Measurements from ENCODE around the gene ZC3H12D. TPM values are rescaled to one million over a fixed set of nuclear protein-coding genes. Genes with fewer than 3 reads are reported as not detected.

Gene ZC3H12D
- total RNA-seq, 4 donors from 2014 or later: 0.78 to 1.4 (median 0.99) TPM

DNA sequence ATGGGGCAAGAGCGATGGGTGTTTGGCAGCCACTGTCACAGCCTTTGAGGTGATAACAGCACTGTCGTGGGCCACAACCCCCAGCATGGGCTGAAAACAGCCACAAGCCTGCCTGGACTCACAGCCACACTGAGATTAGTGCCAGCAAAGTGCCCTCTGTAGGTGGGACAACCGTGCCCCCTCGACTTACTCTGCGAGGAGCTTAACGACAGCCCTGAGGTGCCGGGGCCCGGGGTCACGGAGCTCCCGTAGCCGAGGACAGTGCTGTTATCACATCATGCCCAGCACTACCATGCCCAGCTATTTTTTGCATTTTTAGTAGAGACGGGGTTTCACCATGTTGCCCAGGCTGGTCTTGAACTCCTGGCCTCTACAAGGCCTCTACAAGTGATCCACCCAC lies 48.2 kb downstream of the ZC3H12D start:
- intact Hi-C loops (cut with DNase I): no loop called here
- 95 to 96% methylated on average over 11 to 12 of the region's 12 CpGs for WGBS, 2 donors
- H3K4me3 ChIP-seq (replicated peaks in 1 of 3): no peak overlapping the region
- TF ChIP-seq, protein P1, sequence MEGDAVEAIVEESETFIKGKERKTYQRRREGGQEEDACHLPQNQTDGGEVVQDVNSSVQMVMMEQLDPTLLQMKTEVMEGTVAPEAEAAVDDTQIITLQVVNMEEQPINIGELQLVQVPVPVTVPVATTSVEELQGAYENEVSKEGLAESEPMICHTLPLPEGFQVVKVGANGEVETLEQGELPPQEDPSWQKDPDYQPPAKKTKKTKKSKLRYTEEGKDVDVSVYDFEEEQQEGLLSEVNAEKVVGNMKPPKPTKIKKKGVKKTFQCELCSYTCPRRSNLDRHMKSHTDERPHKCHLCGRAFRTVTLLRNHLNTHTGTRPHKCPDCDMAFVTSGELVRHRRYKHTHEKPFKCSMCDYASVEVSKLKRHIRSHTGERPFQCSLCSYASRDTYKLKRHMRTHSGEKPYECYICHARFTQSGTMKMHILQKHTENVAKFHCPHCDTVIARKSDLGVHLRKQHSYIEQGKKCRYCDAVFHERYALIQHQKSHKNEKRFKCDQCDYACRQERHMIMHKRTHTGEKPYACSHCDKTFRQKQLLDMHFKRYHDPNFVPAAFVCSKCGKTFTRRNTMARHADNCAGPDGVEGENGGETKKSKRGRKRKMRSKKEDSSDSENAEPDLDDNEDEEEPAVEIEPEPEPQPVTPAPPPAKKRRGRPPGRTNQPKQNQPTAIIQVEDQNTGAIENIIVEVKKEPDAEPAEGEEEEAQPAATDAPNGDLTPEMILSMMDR (IDR thresholded peaks at IDR 0.05): no peak
- TF ChIP-seq POLR2A (IDR thresholded peaks at IDR 0.05): no peak
- no peaks in the 10 kb centered on the region for H3K9me3 ChIP-seq
- no peaks in the 10 kb centered on the region for H3K27me3 ChIP-seq
- H3K27ac ChIP-seq: no peak overlapping the region
- H3K4me1 ChIP-seq: no peaks in the 10 kb centered on the region
- no peak for DNase-seq
- H3K36me3 ChIP-seq: no peaks in the 10 kb centered on the region

- no peaks in the 10 kb centered on the region for H3K36me3 ChIP-seq
- intact Hi-C loops (cut with DNase I): no loop called here
- H3K4me1 ChIP-seq: no peaks in the 10 kb centered on the region
- no peak for DNase-seq
- TF ChIP-seq, protein P1 (IDR thresholded peaks at IDR 0.05): no peak
- TF ChIP-seq POLR2A (IDR thresholded peaks at IDR 0.05): no peak
- no peak overlapping the region for H3K4me3 ChIP-seq (replicated peaks in 1 of 3)
- 84 to 94% methylated on average over 11 of the region's 13 CpGs for WGBS, 2 donors
- no peak overlapping the region for H3K27ac ChIP-seq
- H3K9me3 ChIP-seq: no peaks in the 10 kb centered on the region
- H3K27me3 ChIP-seq: no peaks in the 10 kb centered on the region
These were observed 48.8 kb downstream of the ZC3H12D start for GRCh38 chr6:149435919-149436586.

- TF ChIP-seq, protein P1 (IDR thresholded peaks at IDR 0.05): no peak
- no peak for TF ChIP-seq POLR2A (IDR thresholded peaks at IDR 0.05)
- H3K4me3 ChIP-seq (replicated peaks in 1 of 3): no peak overlapping the region
- no peak overlapping the region for H3K27ac ChIP-seq
- no peaks in the 10 kb centered on the region for H3K4me1 ChIP-seq
- 74 to 75% methylated on average over 1 of the region's 1 CpG for WGBS, 2 donors
- intact Hi-C loops (cut with DNase I): loop anchor here (5.0 kb wide), 1 partner anchor 407 kb away; no protein-coding TSS in a partner anchor
- no peaks in the 10 kb centered on the region for H3K27me3 ChIP-seq
- DNase-seq: no peak
- H3K9me3 ChIP-seq: no peaks in the 10 kb centered on the region
- H3K36me3 ChIP-seq: no peaks in the 10 kb centered on the region
These were observed 50.9 kb downstream of the ZC3H12D start for GRCh38 chr6:149433881-149434280.

DNA sequence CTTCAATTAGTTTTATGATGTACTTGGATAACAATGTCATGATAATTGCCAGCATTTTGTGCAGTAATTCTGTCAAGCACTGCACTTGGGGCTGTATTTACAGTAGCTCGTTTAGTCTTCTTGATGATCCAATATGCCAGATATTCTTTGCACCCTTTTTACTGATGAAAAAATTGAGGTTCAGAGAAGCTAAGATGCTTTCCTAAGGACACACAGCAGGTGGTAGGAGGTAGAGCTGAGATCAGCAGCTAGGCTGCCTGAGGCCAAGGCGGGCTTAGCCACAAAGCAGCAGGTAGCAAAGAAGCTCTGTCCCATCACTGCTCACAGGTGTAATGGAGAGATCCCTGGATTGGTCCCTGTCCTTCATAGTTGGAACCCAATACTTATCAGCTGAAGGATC lies 51.4 kb downstream of the ZC3H12D start:
- TF ChIP-seq, protein P1 (IDR thresholded peaks at IDR 0.05): no peak
- no peak for TF ChIP-seq POLR2A (IDR thresholded peaks at IDR 0.05)
- Histone ChIP-seq H3K4me3 (replicated peaks in 1 of 3) (no peak overlapping the region), H3K36me3 (no peaks in the 10 kb centered on the region), H3K9me3 (no peaks in the 10 kb centered on the region), H3K27ac (no peak overlapping the region), H3K4me1 (no peaks in the 10 kb centered on the region), H3K27me3 (no peaks in the 10 kb centered on the region)
- WGBS, 2 donors: 83 to 94% methylated on average over 2 of the region's 2 CpGs
- DNase-seq: no peak
- intact Hi-C loops (cut with DNase I): loop anchor here (5.0 kb wide), 1 partner anchor 406 kb away; no protein-coding TSS in a partner anchor

GRCh38 chr6:149431905-149432775 lies 52.7 kb downstream of the ZC3H12D start:
- 27 to 30% methylated on average over 19 of the region's 19 CpGs for WGBS, 2 donors
- Histone ChIP-seq H3K36me3 (no peaks in the 10 kb centered on the region), H3K27me3 (no peaks in the 10 kb centered on the region), H3K27ac (no peak overlapping the region), H3K4me1 (no peaks in the 10 kb centered on the region), H3K9me3 (no peaks in the 10 kb centered on the region), H3K4me3 (replicated peaks in 1 of 3) (no peak overlapping the region)
- intact Hi-C loops (cut with DNase I): loop anchor here (5.0 kb wide), 1 partner anchor 405 kb away; no protein-coding TSS in a partner anchor
- peak; percentile 89 to 93 for DNase-seq
- TF ChIP-seq, protein P1 (IDR thresholded peaks at IDR 0.05): peak; percentile 79 to 95 (median 92)
- TF ChIP-seq POLR2A (IDR thresholded peaks at IDR 0.05): no peak

Measured in thyroid gland (tissue), 4 donors.